Adrenal gland (tissue), 5 donors: Measurements from ENCODE around the gene NCEH1.
"Not testable (repeated sequence)": the region's sequence is repeated elsewhere in the genome, so short reads cannot be mapped to it uniquely, and the experiment has no call there.

ENCODE experiments used
- POLR2A ChIP-seq, 2 donors: fragments of 450-650 bp; IDR thresholded peaks; one replicate each; pipeline ENCODE4 v1.6.1; 2017; ENCODE audit warnings: antibody characterized with exemption in 2 of 2, mild to moderate bottlenecking in 2 of 2, moderate library complexity in 1 of 2
- TF ChIP-seq, protein P1 (sequence below), 6 experiments: fragments of 450-650 bp in 4 of 6; fragments of 200-600 bp in 2 of 6; sonication (generic) in 1 of 6; IDR thresholded peaks; 1 replicate in 5 of 6; 2 replicates in 1 of 6; pipeline versions ENCODE4 v1.5.1 to v1.8.0; 2016 to 2021; ENCODE audit warnings: antibody characterized with exemption in 6 of 6, mild to moderate bottlenecking in 2 of 6, moderate library complexity in 1 of 6
- donor health status: DM: no; HTN: no; CAD: no.

DNA sequence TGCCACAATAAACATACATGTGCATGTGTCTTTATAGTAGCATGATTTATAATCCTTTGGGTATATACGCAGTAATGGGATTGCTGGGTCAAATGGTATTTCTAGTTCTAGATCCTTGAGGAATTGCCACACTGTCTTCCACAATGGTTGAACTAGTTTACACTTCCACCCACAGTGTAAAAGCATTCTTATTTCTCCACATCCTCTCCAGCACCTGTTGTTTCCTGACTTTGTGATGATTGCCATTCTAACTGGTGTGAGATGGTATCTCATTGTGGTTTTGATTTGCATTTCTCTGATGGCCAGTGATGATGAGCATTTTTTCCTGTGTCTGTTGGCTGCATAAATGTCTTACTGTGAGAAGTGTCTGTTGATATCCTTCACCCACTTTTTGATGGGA is 50.4 kb downstream of the NCEH1 start:
- TF ChIP-seq, protein P1, sequence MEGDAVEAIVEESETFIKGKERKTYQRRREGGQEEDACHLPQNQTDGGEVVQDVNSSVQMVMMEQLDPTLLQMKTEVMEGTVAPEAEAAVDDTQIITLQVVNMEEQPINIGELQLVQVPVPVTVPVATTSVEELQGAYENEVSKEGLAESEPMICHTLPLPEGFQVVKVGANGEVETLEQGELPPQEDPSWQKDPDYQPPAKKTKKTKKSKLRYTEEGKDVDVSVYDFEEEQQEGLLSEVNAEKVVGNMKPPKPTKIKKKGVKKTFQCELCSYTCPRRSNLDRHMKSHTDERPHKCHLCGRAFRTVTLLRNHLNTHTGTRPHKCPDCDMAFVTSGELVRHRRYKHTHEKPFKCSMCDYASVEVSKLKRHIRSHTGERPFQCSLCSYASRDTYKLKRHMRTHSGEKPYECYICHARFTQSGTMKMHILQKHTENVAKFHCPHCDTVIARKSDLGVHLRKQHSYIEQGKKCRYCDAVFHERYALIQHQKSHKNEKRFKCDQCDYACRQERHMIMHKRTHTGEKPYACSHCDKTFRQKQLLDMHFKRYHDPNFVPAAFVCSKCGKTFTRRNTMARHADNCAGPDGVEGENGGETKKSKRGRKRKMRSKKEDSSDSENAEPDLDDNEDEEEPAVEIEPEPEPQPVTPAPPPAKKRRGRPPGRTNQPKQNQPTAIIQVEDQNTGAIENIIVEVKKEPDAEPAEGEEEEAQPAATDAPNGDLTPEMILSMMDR (IDR thresholded peaks at IDR 0.05), result not testable (repeated sequence)
- not testable (repeated sequence) for TF ChIP-seq POLR2A (IDR thresholded peaks at IDR 0.05)
